HEK293 (cell line): ENCODE results near the gene CHIA.

ENCODE experiments used
- CTCF ChIA-PET: fragments of 350-600 bp; formaldehyde crosslinking; extraction: SDS; loops from one replicate; lab custom pipeline; 2021; ENCODE audit warnings: antibody characterized with exemption; lab: Yijun Ruan, JAX
- POLR2A ChIA-PET: fragments of 300-600 bp; formaldehyde crosslinking; extraction: SDS; loops from one replicate; lab custom pipeline; 2020; ENCODE audit warnings: antibody characterized with exemption, inconsistent platforms; lab: Yijun Ruan, JAX
- H3K27ac ChIP-seq: fragments of 200-500 bp; sonication (Bioruptor generic); 2 replicates; pipeline ENCODE4 v1.5.1; 2014; ENCODE audit warnings: low read depth, low read length, control low read depth, inconsistent platforms; ENCODE audit errors: extremely low read depth
- H3K36me3 ChIP-seq, 2 experiments: fragments of 200-500 bp in 1 of 2; sonication (Bioruptor generic) in 1 of 2; 1 replicate in 1 of 2; 2 replicates in 1 of 2; pipeline ENCODE4 v1.5.1; 2014 to 2017; ENCODE audit warnings: inconsistent platforms in 2 of 2, low read length in 2 of 2; ENCODE audit not compliant: control insufficient read depth in 2 of 2, insufficient read depth in 1 of 2
- H3K4me1 ChIP-seq: fragments of 200-500 bp; sonication (Bioruptor generic); 2 replicates; pipeline ENCODE4 v1.5.1; 2014; ENCODE audit warnings: mild to moderate bottlenecking, low read length, inconsistent platforms; ENCODE audit not compliant: control insufficient read depth, insufficient read depth
- H3K4me3 ChIP-seq: 2 replicates; pipeline ENCODE4 v1.5.1; 2011; ENCODE audit warnings: low read depth, mild to moderate bottlenecking, control low read depth, low read length, moderate library complexity
- H3K9me3 ChIP-seq: fragments of 200-500 bp; sonication (Bioruptor generic); 2 replicates; pipeline ENCODE4 v1.5.1; 2014; ENCODE audit warnings: low read depth, low read length, inconsistent platforms; ENCODE audit not compliant: control insufficient read depth, insufficient read depth
- EGR2 ChIP-seq: fragments of 450-650 bp; formaldehyde crosslinking; IDR thresholded peaks from 2 replicates; pipeline ENCODE4 v1.5.1; 2016; ENCODE audit warnings: low read depth, missing biosample characterization, missing genetic modification characterization
- KLF7 ChIP-seq: fragments of 450-650 bp; formaldehyde crosslinking; IDR thresholded peaks from 2 replicates; pipeline ENCODE4 v1.5.1; 2016; ENCODE audit warnings: missing biosample characterization, missing genetic modification characterization, borderline replicate concordance
- PBX3 ChIP-seq: sonication (generic); formaldehyde crosslinking; IDR thresholded peaks from 2 replicates; pipeline ENCODE4 v1.8.1; 2022; ENCODE audit warnings: mild to moderate bottlenecking, moderate library complexity, missing genetic modification reagents
- SP2 ChIP-seq: fragments of 450-650 bp; formaldehyde crosslinking; IDR thresholded peaks from 2 replicates; pipeline ENCODE4 v1.5.1; 2016; ENCODE audit warnings: missing biosample characterization, missing genetic modification characterization
- SP7 ChIP-seq: fragments of 450-650 bp; formaldehyde crosslinking; IDR thresholded peaks from 2 replicates; pipeline ENCODE4 v1.5.1; 2016; ENCODE audit warnings: missing biosample characterization, missing genetic modification characterization
- WT1 ChIP-seq: fragments of 450-650 bp; formaldehyde crosslinking; IDR thresholded peaks from 2 replicates; pipeline ENCODE4 v1.5.1; 2016; ENCODE audit warnings: missing biosample characterization, missing genetic modification characterization
- ZNF10 ChIP-seq: fragments of 450-650 bp; formaldehyde crosslinking; IDR thresholded peaks from 2 replicates; pipeline ENCODE4 v1.5.1; 2017; ENCODE audit warnings: missing biosample characterization, missing genetic modification characterization
- ZNF202 ChIP-seq: fragments of 450-650 bp; formaldehyde crosslinking; IDR thresholded peaks from 2 replicates; pipeline ENCODE4 v1.5.1; 2016; ENCODE audit warnings: missing biosample characterization, missing genetic modification characterization, borderline replicate concordance
- ZNF768 ChIP-seq: fragments of 450-650 bp; formaldehyde crosslinking; IDR thresholded peaks from 2 replicates; pipeline ENCODE4 v1.5.1; 2018; ENCODE audit warnings: missing biosample characterization, mild to moderate bottlenecking, missing genetic modification characterization
- ZSCAN18 ChIP-seq: fragments of 450-650 bp; formaldehyde crosslinking; IDR thresholded peaks from 2 replicates; pipeline ENCODE4 v1.5.1; 2016; ENCODE audit warnings: missing biosample characterization, missing genetic modification characterization
- TF ChIP-seq, protein P1 (sequence below): fragments of 450-650 bp; formaldehyde crosslinking; IDR thresholded peaks from 2 replicates; pipeline ENCODE4 v1.5.1; 2016; ENCODE audit warnings: missing biosample characterization, missing genetic modification characterization, borderline replicate concordance

Gene CHIA

GRCh38 chr1:111256988-111257658 is 33.5 kb upstream of the CHIA start:
- no peaks in the 10 kb centered on the region for H3K9me3 ChIP-seq
- H3K4me3 ChIP-seq: no peak overlapping the region
- ChIA-PET POLR2A (no interaction called here), CTCF (no interaction called here)
- TF ChIP-seq WT1 (tag by site-specific recombination) (no peak), KLF7 (no peak), ZNF768 (tag by site-specific recombination) (no peak), SP2 (tag by site-specific recombination) (no peak), EGR2 (tag by site-specific recombination) (no peak)
- TF ChIP-seq, protein P1, sequence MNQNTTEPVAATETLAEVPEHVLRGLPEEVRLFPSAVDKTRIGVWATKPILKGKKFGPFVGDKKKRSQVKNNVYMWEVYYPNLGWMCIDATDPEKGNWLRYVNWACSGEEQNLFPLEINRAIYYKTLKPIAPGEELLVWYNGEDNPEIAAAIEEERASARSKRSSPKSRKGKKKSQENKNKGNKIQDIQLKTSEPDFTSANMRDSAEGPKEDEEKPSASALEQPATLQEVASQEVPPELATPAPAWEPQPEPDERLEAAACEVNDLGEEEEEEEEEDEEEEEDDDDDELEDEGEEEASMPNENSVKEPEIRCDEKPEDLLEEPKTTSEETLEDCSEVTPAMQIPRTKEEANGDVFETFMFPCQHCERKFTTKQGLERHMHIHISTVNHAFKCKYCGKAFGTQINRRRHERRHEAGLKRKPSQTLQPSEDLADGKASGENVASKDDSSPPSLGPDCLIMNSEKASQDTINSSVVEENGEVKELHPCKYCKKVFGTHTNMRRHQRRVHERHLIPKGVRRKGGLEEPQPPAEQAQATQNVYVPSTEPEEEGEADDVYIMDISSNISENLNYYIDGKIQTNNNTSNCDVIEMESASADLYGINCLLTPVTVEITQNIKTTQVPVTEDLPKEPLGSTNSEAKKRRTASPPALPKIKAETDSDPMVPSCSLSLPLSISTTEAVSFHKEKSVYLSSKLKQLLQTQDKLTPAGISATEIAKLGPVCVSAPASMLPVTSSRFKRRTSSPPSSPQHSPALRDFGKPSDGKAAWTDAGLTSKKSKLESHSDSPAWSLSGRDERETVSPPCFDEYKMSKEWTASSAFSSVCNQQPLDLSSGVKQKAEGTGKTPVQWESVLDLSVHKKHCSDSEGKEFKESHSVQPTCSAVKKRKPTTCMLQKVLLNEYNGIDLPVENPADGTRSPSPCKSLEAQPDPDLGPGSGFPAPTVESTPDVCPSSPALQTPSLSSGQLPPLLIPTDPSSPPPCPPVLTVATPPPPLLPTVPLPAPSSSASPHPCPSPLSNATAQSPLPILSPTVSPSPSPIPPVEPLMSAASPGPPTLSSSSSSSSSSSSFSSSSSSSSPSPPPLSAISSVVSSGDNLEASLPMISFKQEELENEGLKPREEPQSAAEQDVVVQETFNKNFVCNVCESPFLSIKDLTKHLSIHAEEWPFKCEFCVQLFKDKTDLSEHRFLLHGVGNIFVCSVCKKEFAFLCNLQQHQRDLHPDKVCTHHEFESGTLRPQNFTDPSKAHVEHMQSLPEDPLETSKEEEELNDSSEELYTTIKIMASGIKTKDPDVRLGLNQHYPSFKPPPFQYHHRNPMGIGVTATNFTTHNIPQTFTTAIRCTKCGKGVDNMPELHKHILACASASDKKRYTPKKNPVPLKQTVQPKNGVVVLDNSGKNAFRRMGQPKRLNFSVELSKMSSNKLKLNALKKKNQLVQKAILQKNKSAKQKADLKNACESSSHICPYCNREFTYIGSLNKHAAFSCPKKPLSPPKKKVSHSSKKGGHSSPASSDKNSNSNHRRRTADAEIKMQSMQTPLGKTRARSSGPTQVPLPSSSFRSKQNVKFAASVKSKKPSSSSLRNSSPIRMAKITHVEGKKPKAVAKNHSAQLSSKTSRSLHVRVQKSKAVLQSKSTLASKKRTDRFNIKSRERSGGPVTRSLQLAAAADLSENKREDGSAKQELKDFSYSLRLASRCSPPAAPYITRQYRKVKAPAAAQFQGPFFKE (tag by site-specific recombination): no peak
- H3K36me3 ChIP-seq: no peaks in the 10 kb centered on the region
- no peak overlapping the region for H3K27ac ChIP-seq
- no peaks in the 10 kb centered on the region for H3K4me1 ChIP-seq

DNA sequence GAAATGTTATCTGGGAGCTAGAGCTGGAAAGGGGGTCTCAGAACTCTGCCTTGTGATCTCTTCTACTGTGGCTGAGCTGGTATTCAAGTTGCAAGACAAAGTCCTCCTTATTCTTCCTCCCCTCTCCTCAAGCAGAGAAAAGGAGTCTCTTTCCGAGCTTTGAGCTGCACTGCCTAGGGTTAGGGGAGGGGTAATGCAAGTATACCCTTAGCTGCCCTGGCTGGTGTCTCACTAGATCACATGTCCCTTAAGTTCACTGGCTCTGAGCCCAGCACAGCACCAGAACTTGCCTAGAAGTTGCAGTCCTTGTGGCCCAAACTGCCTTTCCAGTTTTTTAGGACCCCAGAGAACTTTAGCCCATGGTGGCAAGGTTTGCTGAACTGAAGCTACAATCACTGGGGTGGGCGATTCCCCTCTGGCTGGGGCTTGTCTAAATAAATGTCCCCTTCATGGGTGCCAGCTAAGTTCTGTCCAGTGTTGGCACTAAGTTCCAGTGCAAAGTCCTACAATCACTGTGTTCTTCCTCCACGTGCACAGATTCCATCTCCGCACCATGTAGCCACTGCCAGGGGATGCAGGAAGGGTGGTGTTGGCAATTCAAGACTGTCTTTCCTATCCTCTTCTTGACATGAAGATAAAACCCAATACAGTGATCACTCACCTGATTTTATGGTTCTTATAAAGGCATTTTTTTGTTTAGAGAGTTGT is 22.7 kb upstream of the CHIA start:
- Histone ChIP-seq H3K27ac (no peak overlapping the region), H3K4me3 (no peak overlapping the region), H3K36me3 (no peaks in the 10 kb centered on the region), H3K9me3 (no peaks in the 10 kb centered on the region), H3K4me1 (no peaks in the 10 kb centered on the region)
- CTCF ChIA-PET: interaction anchor here (0.6 to 1.4 kb wide), 3 partner anchors 25 to 132 kb away, joined by 3 to 5 read pairs (median 4); no protein-coding TSS in a partner anchor
- POLR2A ChIA-PET: interaction anchor here (0.6 kb wide), 1 partner anchor 78 kb away, joined by 6 read pairs; no protein-coding TSS in a partner anchor
- TF ChIP-seq ZNF10 (tag by site-specific recombination): no peak
- no peak for TF ChIP-seq ZSCAN18 (tag by site-specific recombination)
- TF ChIP-seq PBX3: no peak
- TF ChIP-seq SP7: no peak
- TF ChIP-seq ZNF202 (tag by site-specific recombination): no peak
